GM21526 (cell line): Measurements from ENCODE around the gene ATP11A.
"Not testable (repeated sequence)": the region's sequence is repeated elsewhere in the genome, so short reads cannot be mapped to it uniquely, and the experiment has no call there.

Source experiments
- ATAC-seq: cut with Tn5 transposase; IDR thresholded peaks from one replicate; pipeline ENCODE4 v1.9.1; 2021; ENCODE audit warnings: moderate library complexity; ENCODE audit not compliant: unreplicated experiment, low FRiP score

Gene ATP11A

GRCh38 chr13:112870737-112871287 is 181.0 kb downstream of the ATP11A start:
- no peak for ATAC-seq

- ATAC-seq, result no peak
Observed at GRCh38 chr13:112871742-112872141, 181.9 kb downstream of the ATP11A start.

GRCh38 chr13:112872657-112873631 is 183.1 kb downstream of the ATP11A start:
- not testable (repeated sequence) for ATAC-seq

- peak; percentile 82 for ATAC-seq
Observed at GRCh38 chr13:112873851-112874750, 184.3 kb downstream of the ATP11A start.

GRCh38 chr13:112874751-112875300 is 185.0 kb downstream of the ATP11A start:
- ATAC-seq, result no peak

- no peak for ATAC-seq
Observed at GRCh38 chr13:112875627-112876026, 185.8 kb downstream of the ATP11A start.

- ATAC-seq, result no peak
Observed at GRCh38 chr13:112876305-112877000, 186.6 kb downstream of the ATP11A start.

- no peak for ATAC-seq
Observed at GRCh38 chr13:112877066-112877465, 187.2 kb downstream of the ATP11A start.

GRCh38 chr13:112877539-112877938 is 187.7 kb downstream of the ATP11A start:
- ATAC-seq, result no peak

- ATAC-seq, result no peak
Observed at GRCh38 chr13:112877976-112878955, 188.4 kb downstream of the ATP11A start.

GRCh38 chr13:112879283-112879833 is 189.5 kb downstream of the ATP11A start:
- ATAC-seq, result no peak

- ATAC-seq, result no peak
Observed at GRCh38 chr13:112880221-112880641, 190.4 kb downstream of the ATP11A start.

- no peak for ATAC-seq
Observed at GRCh38 chr13:112880976-112881540, 191.2 kb downstream of the ATP11A start.

- no peak for ATAC-seq
Observed at GRCh38 chr13:112881656-112882554, 192.1 kb downstream of the ATP11A start.

GRCh38 chr13:112882555-112883024 is 192.8 kb downstream of the ATP11A start:
- no peak for ATAC-seq

- no peak for ATAC-seq
Observed at GRCh38 chr13:112883241-112883945, 193.6 kb downstream of the ATP11A start.
